Right hindlimb (tissue), 1 donor: ENCODE results near the gene NUP50.
"Not testable (repeated sequence)": the region's sequence is repeated elsewhere in the genome, so short reads cannot be mapped to it uniquely, and the experiment has no call there.

Experiments used
- DNase-seq: peaks from one replicate; pipeline ENCODE4 v3.0.0-alpha.2; 2018

NUP50 gene

DNA sequence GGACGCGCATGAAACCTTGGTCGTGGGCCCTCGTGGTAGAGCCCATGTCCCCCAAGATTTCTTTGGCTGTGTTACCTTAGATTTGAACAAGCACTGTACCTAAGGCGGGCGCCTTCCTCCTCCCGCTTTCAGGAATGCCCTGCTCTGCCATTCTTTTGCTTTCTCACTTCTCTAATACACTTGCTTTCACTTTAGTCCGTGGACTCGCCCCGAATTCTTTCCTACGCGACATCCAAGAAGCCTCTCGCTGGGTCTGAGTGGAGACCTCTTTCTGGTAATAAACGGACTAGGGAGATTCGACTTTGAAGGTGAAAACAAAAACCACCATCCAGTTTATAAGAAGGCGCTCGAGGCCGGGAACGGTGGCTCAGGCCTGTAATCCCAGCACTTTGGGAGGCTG, 1.2 kb upstream of the NUP50 start:
- no peak for DNase-seq

DNA sequence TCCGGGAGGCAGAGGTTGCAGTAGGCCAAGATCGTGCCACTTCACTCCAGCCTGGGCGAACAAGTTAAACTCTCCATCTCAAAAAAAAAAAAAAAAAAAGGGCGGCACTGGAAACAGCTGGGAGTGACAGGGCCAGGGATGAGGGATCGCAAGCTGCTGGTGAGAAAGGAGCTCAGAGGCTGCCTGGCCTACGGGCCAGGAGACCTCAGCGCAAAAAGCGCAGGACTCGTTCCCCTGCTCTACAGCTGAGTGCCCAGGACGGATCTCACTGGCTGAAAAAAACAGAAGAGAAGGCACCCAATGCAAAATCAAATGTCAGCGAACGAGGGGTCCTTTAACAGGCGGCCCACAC, 650 bp upstream of the NUP50 start:
- DNase-seq = peak; percentile 44

DNA sequence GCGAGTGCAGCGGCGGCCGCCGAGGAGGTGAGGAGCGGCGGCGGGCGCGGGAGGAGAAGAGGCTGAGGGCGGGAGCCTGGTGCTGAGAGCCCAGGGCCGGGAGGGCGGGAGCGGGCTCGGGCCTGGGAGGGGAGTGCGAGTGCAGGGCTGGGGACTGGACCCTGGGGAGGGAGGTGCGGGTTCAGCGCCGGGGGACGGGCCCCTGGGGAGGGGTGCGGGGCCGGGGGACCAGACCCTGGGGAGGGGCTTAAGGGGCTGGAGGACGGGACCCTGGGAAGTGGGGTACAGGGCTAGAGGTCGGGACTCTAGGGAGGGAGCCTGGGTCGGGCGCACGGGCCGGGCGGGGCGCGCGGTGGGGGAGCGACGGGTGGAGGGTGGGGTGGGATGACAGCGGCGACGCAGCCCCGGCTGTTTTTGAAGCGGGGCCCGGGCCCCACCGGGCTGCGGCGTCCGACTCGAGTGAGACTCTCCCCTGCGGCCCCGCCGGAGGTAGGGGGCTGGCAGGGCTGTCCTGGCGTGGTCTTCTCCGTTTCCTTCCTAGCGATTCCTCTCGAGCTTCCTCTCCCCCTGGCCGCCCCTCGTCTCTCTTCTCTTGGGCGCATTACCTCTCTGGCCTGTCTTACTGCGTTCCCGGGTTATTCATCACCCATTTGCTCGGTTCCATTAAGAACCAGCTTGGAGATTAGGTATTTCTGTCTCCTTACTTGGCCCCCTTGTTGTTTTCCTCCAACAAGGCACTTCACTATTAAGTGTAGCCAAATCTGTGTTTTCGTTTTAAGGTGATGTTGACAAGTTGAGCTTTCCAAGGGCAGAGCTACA, 754 bp downstream of the NUP50 start:
- peak; percentile 61 for DNase-seq

- no peak for DNase-seq
Observed at GRCh38 chr22:45166932-45167331, 3.2 kb downstream of the NUP50 start.

DNA sequence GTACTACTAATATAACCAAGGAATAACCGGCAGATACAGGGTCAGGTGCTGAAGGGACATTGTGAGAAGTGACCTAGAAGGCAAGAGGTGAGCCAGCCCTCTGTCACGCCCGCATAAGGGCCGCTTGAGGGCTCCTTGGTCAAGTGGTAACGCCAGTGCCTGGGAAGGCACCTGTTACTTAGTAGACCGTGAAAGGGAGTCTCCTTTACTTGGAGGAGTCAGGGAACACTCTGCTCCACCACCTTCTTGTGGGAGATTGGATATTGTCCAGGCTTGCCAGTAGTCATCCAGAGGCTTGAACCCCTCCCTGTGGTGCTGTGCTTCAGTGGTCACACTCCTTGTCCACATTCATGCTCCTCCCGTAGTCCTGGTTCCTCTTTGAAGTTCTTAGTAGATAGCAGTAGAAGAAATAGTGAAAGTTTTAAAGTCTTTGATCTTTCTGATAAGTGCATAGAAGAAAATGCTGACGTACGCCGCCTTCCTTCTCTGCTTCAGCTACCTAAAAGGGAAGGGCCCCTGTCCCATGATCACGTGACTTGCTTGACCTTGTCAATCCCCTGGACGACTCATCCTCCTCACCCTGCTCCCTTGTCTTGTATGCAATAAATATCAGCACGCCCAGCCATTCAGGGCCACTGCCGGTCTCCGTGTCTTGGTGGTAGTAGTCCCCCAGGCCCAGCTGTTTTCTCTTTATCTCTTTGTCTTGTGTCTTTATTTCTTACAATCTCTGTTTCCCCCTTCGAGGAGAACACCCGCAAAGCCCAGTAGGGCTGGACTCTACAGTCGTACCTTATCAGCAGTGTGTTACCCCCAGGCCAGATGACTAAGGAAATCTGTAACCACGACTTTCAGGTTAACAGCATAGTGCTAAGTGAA, 6.1 kb downstream of the NUP50 start:
- no peak for DNase-seq

DNA sequence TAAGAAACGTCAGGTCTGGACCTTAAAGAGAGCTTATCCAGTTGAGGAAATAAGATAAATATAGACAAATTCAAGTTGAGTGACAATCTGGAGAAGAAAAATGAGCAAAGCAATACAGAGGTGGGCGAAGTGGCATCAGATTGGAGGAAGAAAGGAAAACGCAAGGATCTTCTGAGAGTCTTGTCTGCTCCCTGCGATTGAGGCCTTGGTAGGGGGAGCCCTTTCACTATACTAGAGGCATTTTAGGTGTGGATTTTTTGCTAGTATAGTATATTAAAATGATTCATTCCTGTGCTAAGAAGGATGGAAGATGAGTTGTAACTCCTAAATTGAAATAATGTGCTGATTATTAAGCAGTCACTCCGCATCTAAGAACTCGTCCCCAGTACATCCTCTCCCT, 8.1 kb downstream of the NUP50 start:
- DNase-seq = no peak

GRCh38 chr22:45172881-45173585, 9.3 kb downstream of the NUP50 start:
- no peak for DNase-seq

DNA sequence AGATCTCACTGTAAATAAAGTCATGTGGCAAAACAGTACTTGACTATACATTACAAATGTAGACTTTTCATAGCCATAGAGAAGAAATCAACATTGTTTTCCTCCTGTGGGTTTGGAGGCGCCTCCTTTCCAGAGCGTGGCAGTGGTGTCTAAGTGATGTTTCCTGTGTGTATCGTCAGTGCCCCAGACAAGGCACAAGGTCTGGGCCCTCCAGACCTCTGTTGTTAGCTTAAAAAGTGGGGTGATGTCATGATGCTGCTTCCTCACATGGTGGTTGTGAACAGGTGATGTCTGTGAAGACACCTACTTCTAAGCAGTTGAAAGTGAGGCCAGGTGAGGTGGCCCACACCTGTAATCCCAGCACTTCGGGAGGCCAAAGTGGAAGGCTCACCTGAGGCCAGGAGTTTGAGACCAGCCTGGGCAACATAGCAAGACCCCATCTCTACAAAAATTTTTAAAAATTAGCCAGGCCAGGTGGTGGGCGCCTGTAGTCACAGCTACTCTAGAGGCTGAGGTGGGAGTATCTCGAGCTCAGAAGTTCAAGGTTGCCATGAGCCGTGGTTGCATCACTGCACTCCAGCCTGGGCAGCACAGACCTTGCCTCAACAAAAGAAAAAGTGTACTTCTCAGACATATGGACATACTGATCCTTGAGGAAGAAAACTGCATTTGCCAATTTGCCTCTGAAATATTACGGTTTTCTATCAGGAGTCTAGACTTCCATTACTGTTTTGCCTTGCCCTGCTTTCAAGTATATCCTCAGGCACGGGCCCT, 15.7 kb downstream of the NUP50 start:
- no peak for DNase-seq

DNA sequence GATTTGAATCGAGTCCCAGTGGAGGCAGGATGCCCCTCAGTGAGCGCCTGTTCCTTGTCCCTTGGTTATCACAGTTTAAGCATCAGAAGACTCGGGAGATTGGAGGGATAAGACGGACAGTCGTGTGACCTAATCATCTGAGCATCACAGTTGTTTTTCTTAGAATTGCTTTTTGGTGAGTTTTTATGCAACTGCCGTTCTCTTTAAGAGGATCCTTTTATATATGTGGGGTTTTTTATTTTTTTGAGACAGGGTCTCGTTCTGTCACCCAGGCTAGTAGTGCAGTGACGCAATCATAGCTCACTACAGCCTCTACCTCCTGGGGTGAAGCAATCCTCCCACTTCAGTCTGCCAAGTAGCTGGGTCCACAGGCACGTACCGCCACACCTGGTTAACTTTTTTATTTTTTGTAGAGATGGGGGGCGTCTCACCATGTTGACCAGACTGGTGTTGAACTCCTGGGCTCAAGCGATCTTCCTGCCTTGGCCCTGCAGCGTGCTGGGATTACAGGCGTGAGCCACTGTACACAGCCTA, 16.5 kb downstream of the NUP50 start:
- DNase-seq = no peak

DNA sequence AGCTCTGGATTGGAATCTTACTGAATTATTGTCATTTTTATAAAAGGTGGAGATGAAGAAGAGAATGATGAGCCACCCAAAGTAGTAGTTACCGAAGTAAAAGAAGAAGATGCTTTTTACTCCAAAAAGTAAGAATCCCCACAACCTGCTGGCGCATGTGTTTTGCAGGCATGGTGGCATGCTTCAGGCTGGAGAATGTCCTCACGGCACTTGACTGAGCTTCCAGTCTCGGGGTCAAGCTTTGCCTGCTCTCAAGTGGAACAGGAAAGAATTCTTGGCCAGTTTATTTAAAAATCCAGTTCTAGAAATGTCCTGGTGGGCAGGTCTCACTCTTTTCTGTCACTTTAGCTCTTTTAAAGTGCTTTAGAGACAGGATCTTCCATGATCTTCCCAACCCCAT, 17.5 kb downstream of the NUP50 start:
- no peak for DNase-seq

GRCh38 chr22:45181766-45182165, 18.0 kb downstream of the NUP50 start:
- no peak for DNase-seq

DNA sequence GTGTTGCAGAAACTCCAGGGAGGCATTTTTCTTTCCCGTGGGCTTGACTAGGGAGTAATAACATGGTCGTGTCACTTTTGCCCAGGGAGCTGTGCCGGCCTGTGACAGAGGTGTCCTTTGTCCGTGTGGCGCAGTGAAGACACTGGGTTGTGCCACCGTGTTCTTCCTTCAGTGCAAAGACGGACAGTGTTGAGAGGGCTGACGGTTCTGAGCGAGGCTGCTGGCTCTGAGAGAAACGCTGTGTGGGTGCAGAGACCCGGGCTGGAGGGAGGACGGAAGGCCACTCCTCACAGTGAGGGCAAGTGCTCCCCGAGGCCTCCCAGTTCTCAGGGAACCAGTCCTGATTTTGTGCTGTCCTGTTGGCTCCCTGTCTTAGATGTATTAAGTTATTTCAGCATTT, 20.2 kb downstream of the NUP50 start:
- no peak for DNase-seq

GRCh38 chr22:45185718-45186514, 22.2 kb downstream of the NUP50 start:
- DNase-seq = no peak

DNA sequence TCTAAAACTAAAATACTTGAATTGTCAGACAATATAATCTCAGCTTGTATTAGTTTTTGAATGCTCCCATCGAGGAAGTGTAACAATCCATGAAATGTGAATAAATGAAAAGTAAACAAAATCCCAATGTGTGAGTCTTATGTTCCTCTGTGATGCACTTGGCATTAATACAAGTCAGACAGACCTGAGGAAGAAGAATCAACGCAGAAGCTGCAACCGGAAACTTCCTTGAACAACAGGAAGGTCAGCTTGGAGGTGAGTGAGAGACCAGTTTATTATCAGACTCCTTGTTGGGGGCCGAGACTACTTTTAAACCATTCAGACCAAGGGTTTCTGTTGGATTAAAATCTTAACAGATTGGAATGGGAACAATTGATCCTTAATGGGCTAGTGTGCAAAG, 24.2 kb downstream of the NUP50 start:
- no peak for DNase-seq

DNA sequence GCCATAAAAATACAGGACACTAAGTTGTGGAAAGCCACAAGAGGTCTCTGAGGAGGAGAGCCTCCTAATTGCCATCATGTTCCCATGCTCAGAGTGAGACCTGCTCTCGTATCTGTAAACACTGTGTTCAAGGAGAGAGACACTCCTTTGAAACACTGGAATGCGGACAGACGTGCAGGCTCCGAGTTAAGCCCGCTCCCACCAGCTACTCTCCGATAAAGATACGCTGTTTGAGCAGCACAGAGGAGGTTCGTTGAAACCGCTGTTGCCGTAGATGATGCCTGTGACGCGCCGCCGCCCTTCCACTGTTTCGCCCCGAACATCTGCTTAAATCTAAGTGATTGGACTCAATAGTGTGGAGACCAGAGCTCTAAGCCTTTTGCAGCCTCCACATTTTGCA, 25.1 kb downstream of the NUP50 start:
- DNase-seq = no peak

- no peak for DNase-seq
Observed at GRCh38 chr22:45190202-45190872, 26.6 kb downstream of the NUP50 start.

DNA sequence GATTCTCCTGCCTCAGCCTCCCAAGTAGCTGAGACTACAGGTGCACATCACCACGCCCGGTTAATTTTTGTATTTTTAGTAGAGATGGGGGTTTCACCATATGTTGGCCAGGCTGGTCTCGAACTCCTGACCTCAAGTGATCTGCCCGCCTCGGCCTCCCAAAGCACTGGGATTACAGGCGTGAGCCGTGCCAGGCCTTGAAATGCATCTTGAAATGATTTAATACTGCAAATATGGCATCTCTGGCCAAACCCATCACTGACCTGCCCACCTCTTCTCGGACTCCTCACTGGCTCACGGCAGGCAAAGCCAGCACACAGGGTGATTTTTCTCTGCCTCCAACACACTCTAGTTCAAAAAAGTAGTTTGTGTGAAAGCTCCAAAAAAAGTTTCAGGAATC, 28.0 kb downstream of the NUP50 start:
- DNase-seq = not testable (repeated sequence)

GRCh38 chr22:45192701-45193187, 29.0 kb downstream of the NUP50 start:
- no peak for DNase-seq

- DNase-seq = no peak
Observed at GRCh38 chr22:45194686-45195085, 31.0 kb downstream of the NUP50 start.

DNA sequence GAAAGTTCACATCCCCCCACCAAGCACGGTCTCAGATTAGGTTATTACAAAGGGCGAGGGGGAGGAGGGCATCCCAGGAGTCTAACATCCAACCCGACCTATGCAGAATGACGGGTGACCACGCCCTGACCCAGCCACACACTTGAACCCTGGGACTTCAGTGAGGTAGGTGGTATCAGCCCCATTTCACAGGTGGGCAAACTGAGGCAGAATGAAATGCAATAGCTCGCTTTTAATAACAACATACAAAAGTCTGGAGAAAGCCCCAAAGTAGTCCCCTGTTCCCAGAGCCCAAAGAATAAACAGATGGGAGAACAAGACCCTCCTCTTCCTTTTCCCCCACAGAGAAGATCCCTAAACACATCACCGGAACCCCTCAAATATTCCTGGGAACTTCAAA, 31.9 kb downstream of the NUP50 start:
- no peak for DNase-seq

- no peak for DNase-seq
Observed at GRCh38 chr22:45196308-45196707, 32.6 kb downstream of the NUP50 start.
